Panc1 (cell line): ENCODE data around the gene IL1R2.

Source experiments
- SIN3A ChIP-seq: IDR thresholded peaks from 2 replicates; pipeline ENCODE4 v1.6.1; 2012; ENCODE audit warnings: low read depth, mild to moderate bottlenecking, low read length, moderate library complexity, borderline replicate concordance; ENCODE audit not compliant: insufficient read depth
- TCF7L2 ChIP-seq: IDR thresholded peaks from 2 replicates; pipeline ENCODE4 v1.6.1; 2011; ENCODE audit warnings: mild to moderate bottlenecking, low read depth, low read length, inconsistent platforms
- TF ChIP-seq, protein P1 (sequence below): fragments of 450-650 bp; IDR thresholded peaks from 2 replicates; pipeline ENCODE4 v1.5.1; 2017; ENCODE audit warnings: mild to moderate bottlenecking
- TF ChIP-seq, protein P2 (sequence below), 2 experiments: IDR thresholded peaks; 2 replicates each; pipeline ENCODE4 v1.6.1; 2011 to 2012; ENCODE audit warnings: low read depth in 2 of 2, control low read depth in 1 of 2, low read length in 1 of 2, mild to moderate bottlenecking in 1 of 2, moderate library complexity in 1 of 2; ENCODE audit not compliant: insufficient read depth in 1 of 2

- TF ChIP-seq, protein P1, sequence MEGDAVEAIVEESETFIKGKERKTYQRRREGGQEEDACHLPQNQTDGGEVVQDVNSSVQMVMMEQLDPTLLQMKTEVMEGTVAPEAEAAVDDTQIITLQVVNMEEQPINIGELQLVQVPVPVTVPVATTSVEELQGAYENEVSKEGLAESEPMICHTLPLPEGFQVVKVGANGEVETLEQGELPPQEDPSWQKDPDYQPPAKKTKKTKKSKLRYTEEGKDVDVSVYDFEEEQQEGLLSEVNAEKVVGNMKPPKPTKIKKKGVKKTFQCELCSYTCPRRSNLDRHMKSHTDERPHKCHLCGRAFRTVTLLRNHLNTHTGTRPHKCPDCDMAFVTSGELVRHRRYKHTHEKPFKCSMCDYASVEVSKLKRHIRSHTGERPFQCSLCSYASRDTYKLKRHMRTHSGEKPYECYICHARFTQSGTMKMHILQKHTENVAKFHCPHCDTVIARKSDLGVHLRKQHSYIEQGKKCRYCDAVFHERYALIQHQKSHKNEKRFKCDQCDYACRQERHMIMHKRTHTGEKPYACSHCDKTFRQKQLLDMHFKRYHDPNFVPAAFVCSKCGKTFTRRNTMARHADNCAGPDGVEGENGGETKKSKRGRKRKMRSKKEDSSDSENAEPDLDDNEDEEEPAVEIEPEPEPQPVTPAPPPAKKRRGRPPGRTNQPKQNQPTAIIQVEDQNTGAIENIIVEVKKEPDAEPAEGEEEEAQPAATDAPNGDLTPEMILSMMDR: no peak
- TF ChIP-seq, protein P2, sequence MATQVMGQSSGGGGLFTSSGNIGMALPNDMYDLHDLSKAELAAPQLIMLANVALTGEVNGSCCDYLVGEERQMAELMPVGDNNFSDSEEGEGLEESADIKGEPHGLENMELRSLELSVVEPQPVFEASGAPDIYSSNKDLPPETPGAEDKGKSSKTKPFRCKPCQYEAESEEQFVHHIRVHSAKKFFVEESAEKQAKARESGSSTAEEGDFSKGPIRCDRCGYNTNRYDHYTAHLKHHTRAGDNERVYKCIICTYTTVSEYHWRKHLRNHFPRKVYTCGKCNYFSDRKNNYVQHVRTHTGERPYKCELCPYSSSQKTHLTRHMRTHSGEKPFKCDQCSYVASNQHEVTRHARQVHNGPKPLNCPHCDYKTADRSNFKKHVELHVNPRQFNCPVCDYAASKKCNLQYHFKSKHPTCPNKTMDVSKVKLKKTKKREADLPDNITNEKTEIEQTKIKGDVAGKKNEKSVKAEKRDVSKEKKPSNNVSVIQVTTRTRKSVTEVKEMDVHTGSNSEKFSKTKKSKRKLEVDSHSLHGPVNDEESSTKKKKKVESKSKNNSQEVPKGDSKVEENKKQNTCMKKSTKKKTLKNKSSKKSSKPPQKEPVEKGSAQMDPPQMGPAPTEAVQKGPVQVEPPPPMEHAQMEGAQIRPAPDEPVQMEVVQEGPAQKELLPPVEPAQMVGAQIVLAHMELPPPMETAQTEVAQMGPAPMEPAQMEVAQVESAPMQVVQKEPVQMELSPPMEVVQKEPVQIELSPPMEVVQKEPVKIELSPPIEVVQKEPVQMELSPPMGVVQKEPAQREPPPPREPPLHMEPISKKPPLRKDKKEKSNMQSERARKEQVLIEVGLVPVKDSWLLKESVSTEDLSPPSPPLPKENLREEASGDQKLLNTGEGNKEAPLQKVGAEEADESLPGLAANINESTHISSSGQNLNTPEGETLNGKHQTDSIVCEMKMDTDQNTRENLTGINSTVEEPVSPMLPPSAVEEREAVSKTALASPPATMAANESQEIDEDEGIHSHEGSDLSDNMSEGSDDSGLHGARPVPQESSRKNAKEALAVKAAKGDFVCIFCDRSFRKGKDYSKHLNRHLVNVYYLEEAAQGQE (IDR thresholded peaks at IDR 0.05; ENCODE audit: insufficient read depth in 1 of 2, low read depth in 2 of 2, low read length in 1 of 2): no peak
- no peak for TF ChIP-seq TCF7L2
- no peak for TF ChIP-seq SIN3A
Observed at GRCh38 chr2:102009557-102009956, 17.8 kb downstream of the IL1R2 start.
